Neural cell (in vitro differentiated cells): ENCODE results near the gene LUZP4. TPM values are rescaled to one million over a fixed set of nuclear protein-coding genes. Genes with fewer than 3 reads are reported as not detected.

ENCODE experiments used
- H2AFZ ChIP-seq: fragments of 200-600, 300-800 bp; sonication (generic), shearing (Covaris generic); 2 replicates; pipeline ENCODE4 v1.6.0; 2014; ENCODE audit warnings: low read depth, mild to moderate bottlenecking, antibody characterized with exemption, low read length, moderate library complexity
- H3F3A ChIP-seq: fragments of 200-600 bp; shearing (Covaris generic); 2 replicates; pipeline ENCODE4 v1.6.1; 2016; ENCODE audit warnings: mild to moderate bottlenecking, moderate library complexity, mixed read lengths, antibody characterized with exemption, low read length; ENCODE audit not compliant: insufficient read depth, poor library complexity, severe bottlenecking
- H3K27ac ChIP-seq: fragments of 200-600, 300-800 bp; sonication (generic), shearing (Covaris generic); 2 replicates; pipeline ENCODE4 v1.5.1; 2014; ENCODE audit warnings: mild to moderate bottlenecking, low read length, moderate library complexity
- H3K27me3 ChIP-seq: fragments of 300-800, 200-600 bp; sonication (generic), shearing (Covaris generic); 2 replicates; pipeline ENCODE4 v1.6.0; 2014; ENCODE audit warnings: mild to moderate bottlenecking, low read depth, low read length, moderate library complexity; ENCODE audit not compliant: insufficient read depth
- H3K36me3 ChIP-seq: fragments of 300-800, 200-600 bp; sonication (generic), shearing (Covaris generic); 2 replicates; pipeline ENCODE4 v1.5.1; 2014; ENCODE audit warnings: mild to moderate bottlenecking, antibody characterized with exemption, low read length, moderate library complexity; ENCODE audit not compliant: insufficient read depth
- H3K4me2 ChIP-seq: fragments of 300-800, 200-600 bp; sonication (generic), shearing (Covaris generic); 2 replicates; pipeline ENCODE4 v1.6.0; 2014; ENCODE audit warnings: mild to moderate bottlenecking, low read length
- H3K4me3 ChIP-seq: fragments of 300-800, 200-600 bp; sonication (generic), shearing (Covaris generic); 2 replicates; pipeline ENCODE4 v1.5.1; 2014; ENCODE audit warnings: mild to moderate bottlenecking, low read length, moderate library complexity
- H3K79me2 ChIP-seq: fragments of 200-600 bp; shearing (Covaris generic); replicated peaks from 2 replicates; pipeline ENCODE4 v1.6.0; 2014; ENCODE audit warnings: mild to moderate bottlenecking, low read length, moderate library complexity; ENCODE audit not compliant: insufficient read depth
- H3K9ac ChIP-seq: fragments of 300-800, 200-600 bp; sonication (generic), shearing (Covaris generic); 2 replicates; pipeline ENCODE4 v1.6.1; 2016; ENCODE audit warnings: mild to moderate bottlenecking, low read length, mixed read lengths
- H3K9me2 ChIP-seq: fragments of 200-600 bp; shearing (Covaris generic); 2 replicates; pipeline ENCODE4 v1.6.1; 2016; ENCODE audit warnings: mild to moderate bottlenecking, low read length, mixed read lengths; ENCODE audit not compliant: insufficient read depth
- H3K9me3 ChIP-seq: fragments of 200-600, 300-800 bp; sonication (generic), shearing (Covaris generic); 2 replicates; pipeline ENCODE4 v1.6.1; 2016; ENCODE audit warnings: mild to moderate bottlenecking, mixed run types, low read length, moderate library complexity, mixed read lengths
- H4K20me1 ChIP-seq: fragments of 200-600 bp; shearing (Covaris generic); 2 replicates; pipeline ENCODE4 v1.6.1; 2016; ENCODE audit warnings: mild to moderate bottlenecking, mixed run types; ENCODE audit not compliant: insufficient read depth
- EP300 ChIP-seq: fragments of 450-650 bp; conservative IDR thresholded peaks from 2 replicates; pipeline ENCODE4 v1.6.1; 2014; ENCODE audit warnings: antibody characterized with exemption, mild to moderate bottlenecking, moderate library complexity; ENCODE audit not compliant: poor library complexity, severe bottlenecking
- EZH2 ChIP-seq: fragments of 200-600, 300-800 bp; shearing (Covaris generic), sonication (generic); IDR thresholded peaks from 2 replicates; pipeline ENCODE4 v1.6.1; 2014; ENCODE audit warnings: antibody characterized with exemption, low read length, borderline replicate concordance, mild to moderate bottlenecking; ENCODE audit not compliant: insufficient read depth, poor library complexity, severe bottlenecking
- MXI1 ChIP-seq: fragments of 450-650 bp; conservative IDR thresholded peaks from 2 replicates; pipeline ENCODE4 v1.6.1; 2014; ENCODE audit warnings: antibody characterized with exemption, mild to moderate bottlenecking; ENCODE audit not compliant: poor library complexity, severe bottlenecking
- POLR2AphosphoS5 ChIP-seq: IDR thresholded peaks from 2 replicates; pipeline ENCODE4 v1.6.1; 2012
- RAD21 ChIP-seq: fragments of 450-650 bp; conservative IDR thresholded peaks from 2 replicates; pipeline ENCODE4 v1.6.1; 2014; ENCODE audit warnings: antibody characterized with exemption, mild to moderate bottlenecking, moderate library complexity
- SMC3 ChIP-seq: fragments of 450-650 bp; conservative IDR thresholded peaks from 2 replicates; pipeline ENCODE4 v1.6.1; 2014; ENCODE audit warnings: antibody characterized with exemption, mild to moderate bottlenecking, moderate library complexity; ENCODE audit not compliant: poor library complexity
- TAF1 ChIP-seq: IDR thresholded peaks from 2 replicates; pipeline ENCODE4 v1.6.1; 2012; ENCODE audit warnings: low read depth
- polyA plus RNA-seq: library from polyadenylated mRNA; depleted of rRNA; stranded (reverse); fragments of >200 nt; gene quantifications from 2 replicates; pipeline ENCODE4 v1.2.3, GENCODE V29; 2014
- TF ChIP-seq, protein P1 (sequence below): IDR thresholded peaks from 2 replicates; pipeline ENCODE4 v1.6.1; 2012; ENCODE audit warnings: borderline replicate concordance
- TF ChIP-seq, protein P2 (sequence below): fragments of 450-650 bp; IDR thresholded peaks from 2 replicates; pipeline ENCODE4 v1.5.1; 2014; ENCODE audit warnings: antibody characterized with exemption, mild to moderate bottlenecking, moderate library complexity; ENCODE audit not compliant: poor library complexity, severe bottlenecking

The LUZP4 gene
- polyA plus RNA-seq, 1 donor from 2014 or later = not detected

DNA sequence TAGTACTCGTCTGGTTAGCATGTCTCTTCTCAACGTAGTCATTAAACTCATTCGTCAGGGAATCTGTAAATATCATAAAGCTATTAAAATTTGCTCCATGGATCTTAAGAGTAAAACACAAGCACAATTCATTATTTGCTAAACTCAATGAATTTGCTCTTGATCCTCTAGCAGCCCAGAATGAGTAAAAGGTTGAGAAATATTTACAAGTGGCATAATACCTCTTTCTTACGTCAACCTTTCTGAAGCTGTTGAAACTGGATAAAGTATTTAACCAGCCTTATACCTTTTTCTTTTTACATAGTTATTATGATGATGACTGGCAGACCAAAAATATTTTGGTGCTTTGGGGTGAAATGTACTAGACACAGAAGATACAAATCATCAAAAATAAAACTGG, 66.9 kb downstream of the LUZP4 start:
- Histone ChIP-seq H4K20me1 (no peaks in the 10 kb centered on the region), H3K36me3 (no peaks in the 10 kb centered on the region), H3K9me2 (no peaks in the 10 kb centered on the region), H3K27ac (no peak overlapping the region), H3K27me3 (no peaks in the 10 kb centered on the region), H3K9ac (no peak overlapping the region), H2AFZ (no peak overlapping the region), H3F3A (no peaks in the 10 kb centered on the region), H3K9me3 (no peaks in the 10 kb centered on the region), H3K4me3 (no peak overlapping the region), H3K79me2 (no peaks in the 10 kb centered on the region), H3K4me2 (no peak overlapping the region)
- TF ChIP-seq SMC3 (no peak), EZH2 (no peak), TAF1 (no peak), POLR2AphosphoS5 (no peak), RAD21 (no peak), EP300 (no peak), MXI1 (no peak)
- TF ChIP-seq, protein P1, sequence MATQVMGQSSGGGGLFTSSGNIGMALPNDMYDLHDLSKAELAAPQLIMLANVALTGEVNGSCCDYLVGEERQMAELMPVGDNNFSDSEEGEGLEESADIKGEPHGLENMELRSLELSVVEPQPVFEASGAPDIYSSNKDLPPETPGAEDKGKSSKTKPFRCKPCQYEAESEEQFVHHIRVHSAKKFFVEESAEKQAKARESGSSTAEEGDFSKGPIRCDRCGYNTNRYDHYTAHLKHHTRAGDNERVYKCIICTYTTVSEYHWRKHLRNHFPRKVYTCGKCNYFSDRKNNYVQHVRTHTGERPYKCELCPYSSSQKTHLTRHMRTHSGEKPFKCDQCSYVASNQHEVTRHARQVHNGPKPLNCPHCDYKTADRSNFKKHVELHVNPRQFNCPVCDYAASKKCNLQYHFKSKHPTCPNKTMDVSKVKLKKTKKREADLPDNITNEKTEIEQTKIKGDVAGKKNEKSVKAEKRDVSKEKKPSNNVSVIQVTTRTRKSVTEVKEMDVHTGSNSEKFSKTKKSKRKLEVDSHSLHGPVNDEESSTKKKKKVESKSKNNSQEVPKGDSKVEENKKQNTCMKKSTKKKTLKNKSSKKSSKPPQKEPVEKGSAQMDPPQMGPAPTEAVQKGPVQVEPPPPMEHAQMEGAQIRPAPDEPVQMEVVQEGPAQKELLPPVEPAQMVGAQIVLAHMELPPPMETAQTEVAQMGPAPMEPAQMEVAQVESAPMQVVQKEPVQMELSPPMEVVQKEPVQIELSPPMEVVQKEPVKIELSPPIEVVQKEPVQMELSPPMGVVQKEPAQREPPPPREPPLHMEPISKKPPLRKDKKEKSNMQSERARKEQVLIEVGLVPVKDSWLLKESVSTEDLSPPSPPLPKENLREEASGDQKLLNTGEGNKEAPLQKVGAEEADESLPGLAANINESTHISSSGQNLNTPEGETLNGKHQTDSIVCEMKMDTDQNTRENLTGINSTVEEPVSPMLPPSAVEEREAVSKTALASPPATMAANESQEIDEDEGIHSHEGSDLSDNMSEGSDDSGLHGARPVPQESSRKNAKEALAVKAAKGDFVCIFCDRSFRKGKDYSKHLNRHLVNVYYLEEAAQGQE = no peak
- TF ChIP-seq, protein P2, sequence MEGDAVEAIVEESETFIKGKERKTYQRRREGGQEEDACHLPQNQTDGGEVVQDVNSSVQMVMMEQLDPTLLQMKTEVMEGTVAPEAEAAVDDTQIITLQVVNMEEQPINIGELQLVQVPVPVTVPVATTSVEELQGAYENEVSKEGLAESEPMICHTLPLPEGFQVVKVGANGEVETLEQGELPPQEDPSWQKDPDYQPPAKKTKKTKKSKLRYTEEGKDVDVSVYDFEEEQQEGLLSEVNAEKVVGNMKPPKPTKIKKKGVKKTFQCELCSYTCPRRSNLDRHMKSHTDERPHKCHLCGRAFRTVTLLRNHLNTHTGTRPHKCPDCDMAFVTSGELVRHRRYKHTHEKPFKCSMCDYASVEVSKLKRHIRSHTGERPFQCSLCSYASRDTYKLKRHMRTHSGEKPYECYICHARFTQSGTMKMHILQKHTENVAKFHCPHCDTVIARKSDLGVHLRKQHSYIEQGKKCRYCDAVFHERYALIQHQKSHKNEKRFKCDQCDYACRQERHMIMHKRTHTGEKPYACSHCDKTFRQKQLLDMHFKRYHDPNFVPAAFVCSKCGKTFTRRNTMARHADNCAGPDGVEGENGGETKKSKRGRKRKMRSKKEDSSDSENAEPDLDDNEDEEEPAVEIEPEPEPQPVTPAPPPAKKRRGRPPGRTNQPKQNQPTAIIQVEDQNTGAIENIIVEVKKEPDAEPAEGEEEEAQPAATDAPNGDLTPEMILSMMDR = no peak

Other genes with a start within 250 kb of the LUZP4 start
- gene RBMXL3, start 100.3 kb upstream of the LUZP4 start, polyA plus RNA-seq = not detected in 2 replicates
- 43.3 and 46.6 TPM in 2 replicates for gene LRCH2, start 55.6 kb upstream of the LUZP4 start, polyA plus RNA-seq